CD14-positive monocyte (primary cell): Measurements from ENCODE around the gene BTG2. TPM values are rescaled to one million over a fixed set of nuclear protein-coding genes. Genes with fewer than 3 reads are reported as not detected.

Experiments
- DNase-seq, 3 donors: peaks; one replicate each; pipeline ENCODE4 v3.0.0-alpha.2; 2011 to 2022
- H2AFZ ChIP-seq: 2 replicates; pipeline ENCODE4 v1.6.0; 2012; ENCODE audit warnings: mild to moderate bottlenecking, low read depth, low read length, inconsistent platforms; ENCODE audit not compliant: insufficient read depth, poor library complexity, severe bottlenecking
- H3K27ac ChIP-seq, 2 donors: 1 replicate in 1 of 2; 2 replicates in 1 of 2; pipeline ENCODE4 v1.5.1; 2012 to 2013; ENCODE audit warnings: low read length in 2 of 2, control low read depth in 1 of 2, inconsistent platforms in 1 of 2, low read depth in 1 of 2, mild to moderate bottlenecking in 1 of 2
- H3K27me3 ChIP-seq, 2 donors: one replicate each; pipeline versions ENCODE4 v1.6.0 to v1.6.1; 2011 to 2013; ENCODE audit warnings: low read length in 2 of 2; ENCODE audit not compliant: control insufficient read depth in 2 of 2, insufficient read depth in 2 of 2
- H3K36me3 ChIP-seq, 2 donors: replicated peaks in 1 of 2; 1 replicate in 1 of 2; 2 replicates in 1 of 2; pipeline versions ENCODE4 v1.5.1 to v1.6.1; 2012 to 2013; ENCODE audit warnings: low read length in 2 of 2, control low read depth in 1 of 2, inconsistent platforms in 1 of 2, mild to moderate bottlenecking in 1 of 2; ENCODE audit not compliant: insufficient read depth in 2 of 2, control insufficient read depth in 1 of 2
- H3K4me1 ChIP-seq, 2 donors: 1 replicate in 1 of 2; 2 replicates in 1 of 2; pipeline versions ENCODE4 v1.5.1 to v1.6.1; 2012 to 2013; ENCODE audit warnings: low read length in 2 of 2, control low read depth in 1 of 2, inconsistent platforms in 1 of 2, mild to moderate bottlenecking in 1 of 2, moderate library complexity in 1 of 2; ENCODE audit not compliant: insufficient read depth in 2 of 2, control insufficient read depth in 1 of 2
- H3K4me2 ChIP-seq: replicated peaks from 2 replicates; pipeline ENCODE3; 2012; ENCODE audit warnings: low read length, moderate library complexity, mild to moderate bottlenecking; ENCODE audit not compliant: poor library complexity, severe bottlenecking; ENCODE audit errors: extremely low read depth
- H3K4me3 ChIP-seq, 3 experiments: fragments of 200-600 bp in 1 of 3; sonication (generic) in 1 of 3; replicated peaks in 1 of 3; 1 replicate in 2 of 3; 2 replicates in 1 of 3; pipeline ENCODE4 v1.5.1; 2011 to 2013; ENCODE audit warnings: low read length in 3 of 3, mild to moderate bottlenecking in 3 of 3, control low read depth in 2 of 3, low read depth in 2 of 3, inconsistent platforms in 1 of 3, moderate library complexity in 1 of 3
- H3K79me2 ChIP-seq: 2 replicates; pipeline ENCODE4 v1.6.0; 2012; ENCODE audit warnings: mild to moderate bottlenecking, control low read depth, inconsistent platforms, low read length, moderate library complexity; ENCODE audit not compliant: insufficient read depth
- H3K9ac ChIP-seq: 2 replicates; pipeline ENCODE4 v1.6.0; 2017; ENCODE audit warnings: low read length, mild to moderate bottlenecking; ENCODE audit not compliant: insufficient read depth, poor library complexity, severe bottlenecking
- H3K9me3 ChIP-seq, 2 donors: replicated peaks in 1 of 2; 1 replicate in 1 of 2; 2 replicates in 1 of 2; pipeline versions ENCODE4 v1.5.1 to v1.6.1; 2012 to 2013; ENCODE audit warnings: low read length in 2 of 2, control low read depth in 1 of 2; ENCODE audit not compliant: control insufficient read depth in 1 of 2, insufficient read depth in 1 of 2
- H4K20me1 ChIP-seq: 2 replicates; pipeline ENCODE4 v1.6.0; 2012; ENCODE audit warnings: mild to moderate bottlenecking, low read length, control low read depth, moderate library complexity; ENCODE audit not compliant: insufficient read depth
- H3K27ac Mint-ChIP-seq, 7 donors: one replicate each; pipeline ENCODE4 v1.8.0; 2020; ENCODE audit warnings: mild to moderate bottlenecking in 7 of 7, mixed read lengths in 7 of 7, moderate library complexity in 6 of 7, inconsistent platforms in 2 of 7
- H3K27me3 Mint-ChIP-seq, 3 donors: one replicate each; pipeline ENCODE4 v1.8.0; 2021 to 2022; ENCODE audit warnings: low read depth in 3 of 3, mild to moderate bottlenecking in 3 of 3, mixed read lengths in 3 of 3, moderate library complexity in 3 of 3, inconsistent platforms in 1 of 3
- H3K36me3 Mint-ChIP-seq, 2 donors: one replicate each; pipeline ENCODE4 v1.8.0; 2020; ENCODE audit warnings: mixed read lengths in 2 of 2, inconsistent platforms in 1 of 2, mild to moderate bottlenecking in 1 of 2
- H3K4me1 Mint-ChIP-seq: one replicate; pipeline ENCODE4 v1.8.0; 2020; ENCODE audit warnings: mild to moderate bottlenecking, mixed read lengths
- H3K4me3 Mint-ChIP-seq, 2 donors: one replicate each; pipeline ENCODE4 v1.8.0; 2020; ENCODE audit warnings: mild to moderate bottlenecking in 2 of 2, mixed read lengths in 2 of 2, moderate library complexity in 1 of 2
- H3K9me3 Mint-ChIP-seq, 7 donors: one replicate each; pipeline ENCODE4 v1.8.0; 2020 to 2022; ENCODE audit warnings: mixed read lengths in 7 of 7, mild to moderate bottlenecking in 6 of 7, moderate library complexity in 6 of 7, inconsistent platforms in 2 of 7
- WGBS: methylation state at CpG from one replicate; pipeline ENCODE4 v1.1.5; 2013; ENCODE audit warnings: missing lambda C conversion rate; ENCODE audit not compliant: insufficient coverage; 5-methylcytosine and 5-hydroxymethylcytosine counted together
- intact Hi-C, 2 donors: fragments of 100-400 bp; cut with micrococcal nuclease; formaldehyde crosslinking; loops; one replicate each; pipeline versions ENCODE4 v1.15.0 to v1.15.1; 2023
- polyA plus RNA-seq, 3 donors: library from polyadenylated mRNA; depleted of rRNA in 1 of 3; unstranded in 2 of 3; stranded (reverse) in 1 of 3; fragments of 300-500 nt in 2 of 3; fragments of >200 nt in 1 of 3; fragmentation: Illumina TruSeq in 2 of 3; gene quantifications; 1 replicate in 2 of 3; 2 replicates in 1 of 3; pipeline ENCODE4 v1.2.3, GENCODE V29; 2012 to 2021
- TF ChIP-seq, protein P1 (sequence below): fragments of 200-600 bp; IDR thresholded peaks from one replicate; pipeline ENCODE4 v1.8.0; 2022; ENCODE audit warnings: antibody characterized with exemption, mild to moderate bottlenecking

The BTG2 gene
- polyA plus RNA-seq, 3 donors = 293 to 539 (median 483) TPM

DNA sequence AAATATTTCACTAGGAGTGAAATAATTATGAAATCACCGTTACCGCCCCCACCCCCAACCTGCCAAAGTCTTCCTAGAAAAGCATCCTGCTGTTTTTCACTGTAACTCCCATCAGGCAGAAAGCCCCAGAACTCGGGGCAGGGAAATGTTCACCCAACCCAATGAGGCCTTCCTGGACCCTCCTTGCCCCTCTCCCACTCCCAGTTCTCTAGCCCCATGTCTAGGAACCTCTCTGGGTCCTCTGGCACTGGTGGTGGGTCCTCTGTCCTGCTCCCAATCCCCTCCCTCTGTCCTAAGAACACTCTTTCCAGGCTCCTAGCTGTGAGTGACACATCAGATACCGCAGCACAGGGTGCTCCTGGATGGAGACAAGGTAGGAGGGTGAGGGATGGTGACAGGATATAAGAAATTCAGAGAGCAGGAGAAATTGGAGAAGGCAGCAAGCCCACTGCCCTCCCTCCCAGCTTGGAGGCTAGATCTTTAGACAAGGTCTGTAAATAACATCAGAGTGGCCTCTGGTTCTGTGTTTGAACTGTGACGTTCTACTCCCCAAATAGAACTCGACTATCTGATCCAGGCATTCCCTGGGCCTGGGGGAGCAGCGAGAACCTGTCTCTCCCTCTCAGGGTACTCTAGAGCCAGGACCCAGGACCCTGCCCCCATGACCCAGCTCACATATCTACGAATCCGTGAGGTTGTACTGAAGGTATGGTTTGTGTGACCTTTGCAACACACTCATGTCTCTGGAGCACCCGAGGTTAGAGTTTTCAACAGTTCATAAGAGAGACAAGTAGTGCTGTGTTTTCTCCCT, 23.3 kb upstream of the BTG2 start:
- H2AFZ ChIP-seq = peak overlapping the region; percentile 22
- Mint-ChIP-seq H3K27me3 (peaks cover 0 to 2% (median 0%) of the 10 kb centered on the region in 3 donors), H3K4me3 (no peak overlapping the region), H3K4me1 (peaks cover 73% of the 10 kb centered on the region), H3K36me3 (peaks cover 4 to 8% of the 10 kb centered on the region in 2 donors), H3K27ac (peak overlapping the region in 4 of 7 donors; percentile 26 to 54 (median 46)), H3K9me3 (peaks cover 0 to 2% (median 0%) of the 10 kb centered on the region in 7 donors)
- no peaks in the 10 kb centered on the region for H3K27me3 ChIP-seq
- no peaks in the 10 kb centered on the region for H4K20me1 ChIP-seq
- H3K4me3 ChIP-seq = no peak overlapping the region
- H3K4me2 ChIP-seq = no peak overlapping the region
- TF ChIP-seq, protein P1, sequence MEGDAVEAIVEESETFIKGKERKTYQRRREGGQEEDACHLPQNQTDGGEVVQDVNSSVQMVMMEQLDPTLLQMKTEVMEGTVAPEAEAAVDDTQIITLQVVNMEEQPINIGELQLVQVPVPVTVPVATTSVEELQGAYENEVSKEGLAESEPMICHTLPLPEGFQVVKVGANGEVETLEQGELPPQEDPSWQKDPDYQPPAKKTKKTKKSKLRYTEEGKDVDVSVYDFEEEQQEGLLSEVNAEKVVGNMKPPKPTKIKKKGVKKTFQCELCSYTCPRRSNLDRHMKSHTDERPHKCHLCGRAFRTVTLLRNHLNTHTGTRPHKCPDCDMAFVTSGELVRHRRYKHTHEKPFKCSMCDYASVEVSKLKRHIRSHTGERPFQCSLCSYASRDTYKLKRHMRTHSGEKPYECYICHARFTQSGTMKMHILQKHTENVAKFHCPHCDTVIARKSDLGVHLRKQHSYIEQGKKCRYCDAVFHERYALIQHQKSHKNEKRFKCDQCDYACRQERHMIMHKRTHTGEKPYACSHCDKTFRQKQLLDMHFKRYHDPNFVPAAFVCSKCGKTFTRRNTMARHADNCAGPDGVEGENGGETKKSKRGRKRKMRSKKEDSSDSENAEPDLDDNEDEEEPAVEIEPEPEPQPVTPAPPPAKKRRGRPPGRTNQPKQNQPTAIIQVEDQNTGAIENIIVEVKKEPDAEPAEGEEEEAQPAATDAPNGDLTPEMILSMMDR = no peak
- no peak overlapping the region for H3K9ac ChIP-seq
- intact Hi-C loops = no loop called here
- H3K4me1 ChIP-seq = peaks cover 52 to 61% of the 10 kb centered on the region in 2 donors
- DNase-seq = no peak
- no peaks in the 10 kb centered on the region for H3K36me3 ChIP-seq
- no CpG with 5 or more reads among the region's 10 CpGs for WGBS
- H3K79me2 ChIP-seq = no peaks in the 10 kb centered on the region
- H3K9me3 ChIP-seq = no peaks in the 10 kb centered on the region
- no peak overlapping the region for H3K27ac ChIP-seq

DNA sequence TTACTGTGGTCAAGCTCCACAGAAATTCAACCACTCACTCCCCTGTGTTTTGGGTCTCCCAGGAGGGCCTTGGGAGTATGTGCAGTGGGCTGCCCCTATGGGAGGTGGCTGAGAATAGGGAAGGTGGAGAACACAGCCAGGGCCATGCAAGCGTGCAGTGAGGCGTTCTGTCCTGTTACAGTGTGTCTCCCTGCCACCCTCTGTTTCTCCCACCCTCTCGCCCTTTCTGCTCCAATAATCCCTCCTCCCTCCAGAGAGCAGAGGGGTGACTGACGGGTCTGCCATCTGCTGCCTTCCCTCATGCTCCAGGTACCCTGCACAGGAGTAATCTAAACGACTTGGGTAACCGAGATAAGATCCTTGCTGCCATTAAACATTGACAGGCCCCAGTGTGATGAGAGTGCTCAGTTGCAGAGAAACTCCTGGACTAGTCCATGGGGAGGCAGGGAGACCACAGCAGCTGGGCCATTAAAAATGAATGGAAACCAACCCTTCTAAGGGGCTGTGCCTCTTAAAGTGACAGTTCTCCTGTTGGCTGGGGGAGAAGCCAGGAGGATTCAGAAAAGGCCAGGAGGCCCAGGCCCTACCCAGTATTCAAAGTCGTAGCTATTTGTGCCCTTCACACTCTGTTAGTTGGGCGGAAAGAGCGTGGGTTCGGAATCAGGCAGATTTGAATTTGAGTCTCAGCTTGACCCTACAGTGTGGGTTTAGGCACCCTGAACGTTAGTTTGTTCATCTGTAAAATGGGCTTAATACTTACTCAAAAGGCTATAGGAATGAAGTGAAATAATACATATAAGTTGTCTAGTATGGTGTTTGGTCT, 22.4 kb upstream of the BTG2 start:
- Mint-ChIP-seq H3K27me3 (peaks cover 0 to 2% (median 0%) of the 10 kb centered on the region in 3 donors), H3K4me1 (peaks cover 70% of the 10 kb centered on the region), H3K36me3 (peaks cover 4 to 7% of the 10 kb centered on the region in 2 donors), H3K4me3 (no peak overlapping the region), H3K9me3 (peaks cover 0 to 2% (median 0%) of the 10 kb centered on the region in 7 donors), H3K27ac (peak overlapping the region in 2 of 7 donors; percentile 25 to 68)
- H3K9me3 ChIP-seq = no peaks in the 10 kb centered on the region
- no peaks in the 10 kb centered on the region for H3K79me2 ChIP-seq
- no peak overlapping the region for H3K4me3 ChIP-seq
- WGBS = 87% methylated on average over 5 of the region's 11 CpGs
- no peak overlapping the region for H3K4me2 ChIP-seq
- H3K9ac ChIP-seq = no peak overlapping the region
- H2AFZ ChIP-seq = peak overlapping the region; percentile 22
- no peaks in the 10 kb centered on the region for H3K27me3 ChIP-seq
- H3K27ac ChIP-seq = no peak overlapping the region
- DNase-seq = no peak
- intact Hi-C loops = no loop called here
- TF ChIP-seq, protein P1 = no peak
- H3K4me1 ChIP-seq = peaks cover 52 to 61% of the 10 kb centered on the region in 2 donors
- no peaks in the 10 kb centered on the region for H3K36me3 ChIP-seq
- no peaks in the 10 kb centered on the region for H4K20me1 ChIP-seq
